A673 (cell line): Measurements from ENCODE around the gene PLK2. TPM values are rescaled to one million over a fixed set of nuclear protein-coding genes. Genes with fewer than 3 reads are reported as not detected.

Experiments used
- BruUV-seq: library from RNA; stranded (reverse); fragments of 400-500 nt; replicated peaks from 2 replicates; lab custom pipeline; 2021; lab: Mats Ljungman, UMichigan
- CTCF ChIA-PET: fragments of 300-600 bp; sonication (Branson Sonifier 250); formaldehyde crosslinking; loops from one replicate; lab custom pipeline; 2022; ENCODE audit warnings: antibody characterized with exemption; lab: Charles Lee
- POLR2A ChIA-PET: fragments of 300-600 bp; sonication (Branson Sonifier 250); formaldehyde crosslinking; loops from one replicate; lab custom pipeline; 2022; ENCODE audit warnings: antibody characterized with exemption; ENCODE audit not compliant: low non-redundant PET; lab: Charles Lee
- DNase-seq: peaks from one replicate; pipeline ENCODE4 v3.0.0-alpha.2; 2015; ENCODE audit warnings: low spot score
- H3K27ac ChIP-seq: fragments of 200-600 bp; sonication (generic); 2 replicates; pipeline ENCODE4 v1.5.1; 2016; ENCODE audit warnings: mixed run types, low read depth, mild to moderate bottlenecking, mixed read lengths, antibody characterized with exemption, low read length; ENCODE audit not compliant: poor library complexity, severe bottlenecking
- H3K27me3 ChIP-seq: fragments of 200-600 bp; sonication (generic); replicated peaks from 2 replicates; pipeline ENCODE4 v1.6.1; 2017; ENCODE audit warnings: mixed run types, low read depth, mild to moderate bottlenecking, mixed read lengths, antibody characterized with exemption, low read length; ENCODE audit not compliant: insufficient read depth, poor library complexity
- H3K36me3 ChIP-seq: fragments of 200-600 bp; sonication (generic); 2 replicates; pipeline ENCODE4 v1.6.1; 2016; ENCODE audit warnings: mixed run types, mild to moderate bottlenecking, mixed read lengths, antibody characterized with exemption, low read length; ENCODE audit not compliant: insufficient read depth, poor library complexity, severe bottlenecking
- H3K4me1 ChIP-seq: fragments of 200-600 bp; sonication (generic); 2 replicates; pipeline ENCODE4 v1.6.1; 2017; ENCODE audit warnings: mixed run types, mild to moderate bottlenecking, mixed read lengths, antibody characterized with exemption, low read length; ENCODE audit not compliant: insufficient read depth, poor library complexity, severe bottlenecking
- H3K4me3 ChIP-seq: fragments of 200-600 bp; sonication (generic); 2 replicates; pipeline ENCODE4 v1.5.1; 2016; ENCODE audit warnings: low read depth, mixed run types, mild to moderate bottlenecking, mixed read lengths, low read length; ENCODE audit not compliant: poor library complexity, severe bottlenecking
- H3K9me3 ChIP-seq: fragments of 200-600 bp; sonication (generic); 2 replicates; pipeline ENCODE4 v1.6.1; 2016; ENCODE audit warnings: mixed run types, low read depth, mild to moderate bottlenecking, mixed read lengths, antibody characterized with exemption, low read length; ENCODE audit not compliant: poor library complexity, severe bottlenecking
- CTCF ChIP-seq: fragments of 300-800, 200-600 bp; sonication (generic); conservative IDR thresholded peaks from 2 replicates; pipeline ENCODE4 v1.5.1; 2017; ENCODE audit warnings: low read depth, mild to moderate bottlenecking, antibody characterized with exemption, low read length, moderate library complexity, mixed read lengths
- EZH2 ChIP-seq: fragments of 200-600 bp; sonication (generic); IDR thresholded peaks from 2 replicates; pipeline ENCODE4 v1.6.1; 2017; ENCODE audit warnings: borderline replicate concordance, low read depth, mild to moderate bottlenecking, mixed read lengths, antibody characterized with exemption, low read length; ENCODE audit not compliant: poor library complexity, severe bottlenecking
- intact Hi-C: fragments of 100-400 bp; cut with micrococcal nuclease; formaldehyde crosslinking; loops from one replicate; pipeline ENCODE4 v1.10.0; 2022; ENCODE audit not compliant: unreplicated experiment
- total RNA-seq: library from RNA; stranded (reverse); gene quantifications from 2 replicates; pipeline ENCODE4 v1.2.3, GENCODE V29; 2021

Gene PLK2
- total RNA-seq, 1 experiment from 2014 or later: 4.2 TPM

- Histone ChIP-seq H3K36me3 (no peaks in the 10 kb centered on the region), H3K27ac (no peak overlapping the region), H3K4me1 (no peaks in the 10 kb centered on the region), H3K9me3 (no peaks in the 10 kb centered on the region), H3K4me3 (no peak overlapping the region), H3K27me3 (no peaks in the 10 kb centered on the region)
- intact Hi-C loops: no loop called here
- TF ChIP-seq CTCF (no peak), EZH2 (no peak)
- POLR2A ChIA-PET: no interaction called here
- CTCF ChIA-PET: no interaction called here
- BruUV-seq: no TSS peak
- DNase-seq: no peak
These were observed 22.6 kb upstream of the PLK2 start for GRCh38 chr5:58482536-58482935.

GRCh38 chr5:58481828-58482227 is 21.9 kb upstream of the PLK2 start:
- Histone ChIP-seq H3K27me3 (no peaks in the 10 kb centered on the region), H3K9me3 (no peaks in the 10 kb centered on the region), H3K4me1 (no peaks in the 10 kb centered on the region), H3K27ac (no peak overlapping the region), H3K4me3 (no peak overlapping the region), H3K36me3 (no peaks in the 10 kb centered on the region)
- no TSS peak for BruUV-seq
- no peak for DNase-seq
- TF ChIP-seq EZH2: no peak
- no peak for TF ChIP-seq CTCF
- intact Hi-C loops: no loop called here
- ChIA-PET CTCF (no interaction called here), POLR2A (no interaction called here)

GRCh38 chr5:58481066-58481676 is 21.3 kb upstream of the PLK2 start:
- Histone ChIP-seq H3K36me3 (no peaks in the 10 kb centered on the region), H3K4me3 (no peak overlapping the region), H3K9me3 (no peaks in the 10 kb centered on the region), H3K4me1 (no peaks in the 10 kb centered on the region), H3K27ac (no peak overlapping the region), H3K27me3 (no peaks in the 10 kb centered on the region)
- no peak for DNase-seq
- no TSS peak for BruUV-seq
- CTCF ChIA-PET: no interaction called here
- intact Hi-C loops: no loop called here
- POLR2A ChIA-PET: no interaction called here
- TF ChIP-seq CTCF (no peak), EZH2 (no peak)
